ENCODE data around the gene ALDH3A1.
A peak's percentile ranks its signal among the peaks of the same experiment; 100 is the strongest.

ALDH3A1 gene

DNA sequence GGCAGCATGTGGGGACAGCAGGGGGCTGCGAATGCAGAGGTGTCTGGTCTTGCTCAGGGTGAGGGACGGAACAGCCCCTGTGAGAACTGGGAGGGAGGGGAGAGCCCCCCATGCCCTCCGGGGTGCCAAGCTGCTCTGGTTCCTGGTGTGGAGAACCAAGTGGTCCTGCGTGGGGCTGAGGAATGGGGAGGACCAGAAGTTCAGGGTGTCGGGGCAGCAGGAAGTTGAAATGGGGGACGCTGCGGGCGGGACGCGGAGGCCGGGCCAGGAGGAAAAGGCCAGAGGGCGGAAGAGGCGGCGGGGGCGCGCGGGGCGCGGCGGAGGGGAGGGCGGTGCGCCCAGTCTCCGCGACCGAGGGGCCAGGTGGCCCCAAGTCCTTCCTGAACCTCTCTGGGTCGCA, 3.6 kb downstream of the ALDH3A1 start:
- H3K4me3 ChIP-seq (ENCODE audit: low read depth, low read length), result peak overlapping the region; percentile 38
- DNase-seq (ENCODE audit: low read depth), result peak; percentile 58
- TF ChIP-seq, protein P1, sequence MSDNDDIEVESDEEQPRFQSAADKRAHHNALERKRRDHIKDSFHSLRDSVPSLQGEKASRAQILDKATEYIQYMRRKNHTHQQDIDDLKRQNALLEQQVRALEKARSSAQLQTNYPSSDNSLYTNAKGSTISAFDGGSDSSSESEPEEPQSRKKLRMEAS (IDR thresholded peaks at IDR 0.05; ENCODE audit: low read depth, low read length), result no peak
- TF ChIP-seq MYC (IDR thresholded peaks at IDR 0.05; ENCODE audit: low read depth, low read length), result no peak
- TF ChIP-seq, protein P2, sequence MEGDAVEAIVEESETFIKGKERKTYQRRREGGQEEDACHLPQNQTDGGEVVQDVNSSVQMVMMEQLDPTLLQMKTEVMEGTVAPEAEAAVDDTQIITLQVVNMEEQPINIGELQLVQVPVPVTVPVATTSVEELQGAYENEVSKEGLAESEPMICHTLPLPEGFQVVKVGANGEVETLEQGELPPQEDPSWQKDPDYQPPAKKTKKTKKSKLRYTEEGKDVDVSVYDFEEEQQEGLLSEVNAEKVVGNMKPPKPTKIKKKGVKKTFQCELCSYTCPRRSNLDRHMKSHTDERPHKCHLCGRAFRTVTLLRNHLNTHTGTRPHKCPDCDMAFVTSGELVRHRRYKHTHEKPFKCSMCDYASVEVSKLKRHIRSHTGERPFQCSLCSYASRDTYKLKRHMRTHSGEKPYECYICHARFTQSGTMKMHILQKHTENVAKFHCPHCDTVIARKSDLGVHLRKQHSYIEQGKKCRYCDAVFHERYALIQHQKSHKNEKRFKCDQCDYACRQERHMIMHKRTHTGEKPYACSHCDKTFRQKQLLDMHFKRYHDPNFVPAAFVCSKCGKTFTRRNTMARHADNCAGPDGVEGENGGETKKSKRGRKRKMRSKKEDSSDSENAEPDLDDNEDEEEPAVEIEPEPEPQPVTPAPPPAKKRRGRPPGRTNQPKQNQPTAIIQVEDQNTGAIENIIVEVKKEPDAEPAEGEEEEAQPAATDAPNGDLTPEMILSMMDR (IDR thresholded peaks at IDR 0.05; ENCODE audit: low read depth, low read length), result no peak
- no peak for TF ChIP-seq POLR2A (IDR thresholded peaks at IDR 0.05; ENCODE audit: extremely low read depth, insufficient read length)

DNA sequence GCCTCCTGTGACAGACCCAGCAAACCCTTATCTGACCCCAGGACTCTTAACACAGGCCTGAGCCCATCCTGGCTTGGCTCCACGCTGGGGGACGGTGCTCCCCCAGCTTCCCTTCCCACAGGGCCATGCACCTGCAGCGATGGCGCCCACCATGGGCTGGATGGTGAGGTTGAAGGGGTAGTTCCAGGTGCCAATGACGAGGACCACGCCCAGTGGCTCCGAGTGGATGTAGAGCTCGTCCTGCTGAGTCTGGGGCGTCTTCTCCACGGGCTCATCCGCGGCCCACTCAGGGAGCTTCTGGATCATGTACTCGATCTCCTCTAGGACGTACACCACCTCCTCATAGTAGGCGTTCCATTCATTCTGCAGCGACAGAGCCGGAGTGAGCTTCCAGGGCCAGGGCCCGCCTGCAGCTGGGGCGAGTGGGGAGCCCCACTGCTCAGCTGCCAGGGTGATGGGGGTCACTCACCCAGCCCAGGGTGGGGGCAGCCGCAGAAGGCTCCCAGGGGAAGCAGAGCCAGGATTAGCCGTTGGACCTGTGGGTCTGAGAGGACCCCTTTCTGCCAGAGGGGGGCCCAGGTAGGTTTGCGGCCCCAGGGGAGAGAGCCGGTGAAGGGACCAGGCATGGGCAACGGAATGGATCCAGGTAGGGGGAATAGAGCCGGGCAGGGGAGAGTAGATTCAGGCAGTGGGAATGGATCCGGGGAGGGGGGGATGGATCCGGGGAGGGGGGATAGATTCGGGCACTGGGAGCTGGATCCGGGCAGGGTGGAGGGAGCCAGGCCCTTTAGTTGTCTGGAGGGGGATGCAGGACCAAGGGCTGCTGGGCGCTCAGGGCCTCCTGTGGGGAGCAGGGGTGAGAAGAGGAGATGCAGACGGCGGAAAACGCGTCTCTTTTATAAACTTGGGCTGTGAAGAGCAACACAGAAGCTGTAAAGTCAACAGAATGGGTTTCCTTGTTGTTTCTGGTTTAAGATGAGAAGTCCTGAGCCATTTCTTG, 4.7 kb downstream of the ALDH3A1 start:
- TF ChIP-seq, protein P2 (IDR thresholded peaks at IDR 0.05; ENCODE audit: low read depth, low read length), result no peak
- TF ChIP-seq MYC (IDR thresholded peaks at IDR 0.05; ENCODE audit: low read depth, low read length) (no peak), POLR2A (IDR thresholded peaks at IDR 0.05; ENCODE audit: extremely low read depth, insufficient read length) (no peak)
- TF ChIP-seq, protein P1 (IDR thresholded peaks at IDR 0.05; ENCODE audit: low read depth, low read length), result no peak
- DNase-seq (ENCODE audit: low read depth), result no peak
- no peak overlapping the region for H3K4me3 ChIP-seq (ENCODE audit: low read depth, low read length)

DNA sequence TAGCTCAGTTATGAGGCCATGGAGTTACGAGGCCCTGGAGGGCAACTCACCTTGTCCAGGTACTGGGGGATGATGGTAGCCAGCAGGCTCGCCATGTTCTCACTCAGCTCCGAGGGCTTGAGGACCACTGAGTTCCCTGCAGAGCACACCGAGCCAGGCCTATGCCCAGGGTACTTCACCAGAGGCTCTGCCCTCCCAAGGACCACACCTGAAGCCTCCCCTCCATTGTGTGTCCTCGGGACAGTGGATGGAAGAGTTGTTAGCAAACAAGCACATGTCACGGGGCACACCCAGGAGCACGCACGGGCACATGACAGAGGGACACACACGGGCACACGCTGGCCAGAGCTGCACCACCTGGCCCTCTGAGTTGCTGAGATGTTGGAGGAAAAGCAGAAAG, 5.6 kb downstream of the ALDH3A1 start:
- H3K4me3 ChIP-seq (ENCODE audit: low read depth, low read length), result no peak overlapping the region
- TF ChIP-seq, protein P1 (IDR thresholded peaks at IDR 0.05; ENCODE audit: low read depth, low read length), result no peak
- TF ChIP-seq MYC (IDR thresholded peaks at IDR 0.05; ENCODE audit: low read depth, low read length), result no peak
- TF ChIP-seq POLR2A (IDR thresholded peaks at IDR 0.05; ENCODE audit: extremely low read depth, insufficient read length), result no peak
- TF ChIP-seq, protein P2 (IDR thresholded peaks at IDR 0.05; ENCODE audit: low read depth, low read length), result no peak

DNA sequence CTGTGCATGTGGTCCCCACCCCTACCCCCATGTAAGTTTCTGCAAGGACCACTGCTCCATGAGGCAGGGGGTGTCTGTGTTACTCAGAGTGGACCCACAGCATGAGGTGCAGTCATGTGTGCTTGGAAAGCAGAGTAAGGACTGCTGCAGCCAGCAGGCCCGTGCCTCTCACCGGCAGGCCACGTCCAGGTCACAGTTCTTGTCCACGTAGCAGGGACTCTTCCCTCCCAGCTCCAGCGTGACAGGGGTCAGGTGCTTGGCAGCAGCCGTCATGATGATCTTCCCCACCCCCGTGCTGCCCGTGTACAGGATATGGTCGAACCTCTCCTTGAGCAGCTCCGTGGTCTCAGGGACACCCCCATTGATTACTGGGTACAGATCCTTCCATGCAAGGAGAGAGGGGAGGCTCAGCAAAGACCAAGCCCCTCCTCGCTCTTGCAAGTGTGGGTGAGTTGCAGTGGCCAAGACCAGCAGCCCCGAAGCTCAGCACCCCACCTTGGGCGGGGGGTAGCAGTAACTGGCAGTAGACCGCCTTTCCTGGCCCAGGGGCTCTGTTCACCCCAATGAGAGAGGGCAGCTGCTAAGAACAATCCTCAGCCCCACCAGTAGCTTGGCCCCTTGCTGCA, 6.2 kb downstream of the ALDH3A1 start:
- no peak overlapping the region for H3K4me3 ChIP-seq (ENCODE audit: low read depth, low read length)
- DNase-seq (ENCODE audit: low read depth), result no peak
- TF ChIP-seq, protein P1 (IDR thresholded peaks at IDR 0.05; ENCODE audit: low read depth, low read length), result no peak
- TF ChIP-seq POLR2A (IDR thresholded peaks at IDR 0.05; ENCODE audit: extremely low read depth, insufficient read length) (no peak), MYC (IDR thresholded peaks at IDR 0.05; ENCODE audit: low read depth, low read length) (no peak)
- TF ChIP-seq, protein P2 (IDR thresholded peaks at IDR 0.05; ENCODE audit: low read depth, low read length), result no peak

More for the DNA sequence above, 5.6 kb downstream of the ALDH3A1 start:
- DNase-seq (ENCODE audit: low read depth), result no peak

DNA sequence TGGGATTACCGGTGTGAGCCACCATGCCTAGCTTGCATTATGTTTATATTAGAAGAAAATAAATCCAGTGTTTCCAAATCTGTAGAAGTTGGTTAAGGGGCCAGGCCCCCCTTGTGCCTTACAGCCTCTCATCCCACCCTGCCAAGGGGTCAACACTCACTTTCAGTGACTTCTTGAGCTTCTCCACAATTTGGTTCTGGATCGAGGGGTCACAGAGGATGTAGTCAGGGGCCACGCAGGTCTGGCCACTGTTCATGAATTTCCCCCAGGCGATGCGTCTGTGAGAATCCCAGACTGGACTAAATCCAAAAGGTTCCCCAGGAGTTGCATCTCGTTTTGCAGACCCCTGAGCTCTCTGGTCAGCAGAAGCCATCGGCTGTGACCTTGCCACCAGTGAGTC, 7.2 kb downstream of the ALDH3A1 start:
- no peak overlapping the region for H3K4me3 ChIP-seq (ENCODE audit: low read depth, low read length)
- no peak for DNase-seq (ENCODE audit: low read depth)
- TF ChIP-seq POLR2A (IDR thresholded peaks at IDR 0.05; ENCODE audit: extremely low read depth, insufficient read length), result no peak
- TF ChIP-seq, protein P2 (IDR thresholded peaks at IDR 0.05; ENCODE audit: low read depth, low read length), result no peak
- TF ChIP-seq, protein P1 (IDR thresholded peaks at IDR 0.05; ENCODE audit: low read depth, low read length), result no peak
- TF ChIP-seq MYC (IDR thresholded peaks at IDR 0.05; ENCODE audit: low read depth, low read length), result no peak

All from NB4 (cell line).